NB4 (cell line): ENCODE measurements around the gene MYOM3.
"Not testable (repeated sequence)": the region's sequence is repeated elsewhere in the genome, so short reads cannot be mapped to it uniquely, and the experiment has no call there.

Source experiments
- DNase-seq: peaks from one replicate; pipeline ENCODE4 v3.0.0; 2010; ENCODE audit warnings: low read depth
- H3K4me3 ChIP-seq: one replicate; pipeline ENCODE4 v1.5.1; 2011; ENCODE audit warnings: mild to moderate bottlenecking, low read depth, low read length, moderate library complexity
- CTCF ChIP-seq: IDR thresholded peaks from one replicate; pipeline ENCODE4 v1.5.1; 2012; ENCODE audit warnings: low read depth, low read length
- MAX ChIP-seq: IDR thresholded peaks from 2 replicates; pipeline ENCODE4 v1.6.1; 2011; ENCODE audit warnings: low read depth, low read length
- MYC ChIP-seq: IDR thresholded peaks from 2 replicates; pipeline ENCODE4 v1.6.1; 2011; ENCODE audit warnings: low read depth, low read length
- POLR2A ChIP-seq: IDR thresholded peaks from 2 replicates; pipeline ENCODE4 v1.6.1; 2011; ENCODE audit warnings: mild to moderate bottlenecking; ENCODE audit not compliant: insufficient read length; ENCODE audit errors: extremely low read depth

The MYOM3 gene

GRCh38 chr1:24009406-24009805 lies 102.5 kb downstream of the MYOM3 start:
- no peak overlapping the region for H3K4me3 ChIP-seq
- TF ChIP-seq MYC (no peak), CTCF (no peak)
- DNase-seq, result no peak

- not testable (repeated sequence) for DNase-seq, H3K4me3 ChIP-seq
These were observed 103.3 kb downstream of the MYOM3 start for GRCh38 chr1:24008574-24009184.

GRCh38 chr1:24007079-24007478 lies 104.9 kb downstream of the MYOM3 start:
- TF ChIP-seq MYC (no peak), CTCF (no peak), MAX (no peak), POLR2A (no peak)
- no peak overlapping the region for H3K4me3 ChIP-seq
- DNase-seq, result no peak
